ENCODE measurements around the gene GRM4. TPM values are rescaled to one million over a fixed set of nuclear protein-coding genes. Genes with fewer than 3 reads are reported as not detected.

GRM4 gene
- total RNA-seq, 1 experiment from 2014 or later, result 5.6 TPM

GRCh38 chr6:34090529-34090928 lies 55.4 kb downstream of the GRM4 start:
- Mint-ChIP-seq H3K27ac (no peak overlapping the region), H3K9me3 (no peaks in the 10 kb centered on the region), H3K4me1 (peaks cover 9 to 13% of the 10 kb centered on the region in 2 experiments), H3K27me3 (ENCODE audit: low read depth) (no peaks in the 10 kb centered on the region; the same call in 1 of the 2 replicates), H3K36me3 (ENCODE audit: insufficient read depth in 1 of 3, low read depth in 3 of 3) (peaks cover 0 to 1% (median 0%) of the 10 kb centered on the region in 3 experiments; a peak in 2 of 7 replicates), H3K4me3 (no peak overlapping the region)
- H2BK20ac ChIP-seq (ENCODE audit: low read depth, low read length, poor library complexity, severe bottlenecking), result no peak overlapping the region
- no peak overlapping the region for H3T11ph ChIP-seq (ENCODE audit: low read length)
- no peak overlapping the region for H3K4me2 ChIP-seq (ENCODE audit: insufficient read depth, insufficient read length, low read length)
- H3K23me2 ChIP-seq (ENCODE audit: insufficient read length, low read depth, low read length, poor library complexity, severe bottlenecking), result no peaks in the 10 kb centered on the region
- no peaks in the 10 kb centered on the region for H3K79me2 ChIP-seq (ENCODE audit: insufficient read depth, low read length)
- no peaks in the 10 kb centered on the region for H4K20me1 ChIP-seq (ENCODE audit: control insufficient read depth, insufficient read depth, insufficient read length)
- no peak overlapping the region for H2BK12ac ChIP-seq (ENCODE audit: insufficient read length, low read depth, low read length)
- no peak for DNase-seq
- H3K23ac ChIP-seq (ENCODE audit: insufficient read length, low read depth, low read length), result no peak overlapping the region
- 0 out of 2 replicates have a peak overlapping the region, but pooled peaks have one; percentile 4 for H3K14ac ChIP-seq (ENCODE audit: insufficient read depth, low read length)
- H3K79me1 ChIP-seq (ENCODE audit: insufficient read depth, low read depth, low read length, poor library complexity, severe bottlenecking), result no peaks in the 10 kb centered on the region
- TF ChIP-seq CTCF (conservative IDR thresholded peaks at IDR 0.05), result no peak
- no peak overlapping the region for H2AFZ ChIP-seq (ENCODE audit: low read length)
- no peak overlapping the region for H3K18ac ChIP-seq (ENCODE audit: insufficient read length, low read depth, low read length)
- no peak overlapping the region for H3K4ac ChIP-seq (ENCODE audit: low read depth, low read length)
- WGBS (ENCODE audit: extremely low coverage, insufficient read length, low lambda C conversion rate), result no CpG with 5 or more reads among the region's 9 CpGs
- H2BK5ac ChIP-seq (ENCODE audit: insufficient read length, low read length), result no peak overlapping the region
- no peak overlapping the region for H2BK15ac ChIP-seq (ENCODE audit: low read depth, low read length)
- H3K27ac ChIP-seq (ENCODE audit: insufficient read length, low read depth, low read length), result no peak overlapping the region
- no peak overlapping the region for H3K56ac ChIP-seq (ENCODE audit: insufficient read length, low read depth, low read length)
- H3K27me3 ChIP-seq (ENCODE audit: insufficient read depth, low read length), result no peaks in the 10 kb centered on the region
- H3K4me1 ChIP-seq (ENCODE audit: insufficient read depth, low read length), result no peaks in the 10 kb centered on the region
- no peak overlapping the region for H3K9ac ChIP-seq (ENCODE audit: extremely low read depth, insufficient read length, low read length)
- no peak overlapping the region for H2BK120ac ChIP-seq (ENCODE audit: low read depth, low read length, poor library complexity, severe bottlenecking)
- H2AK5ac ChIP-seq (ENCODE audit: insufficient read length, low read length), result no peak overlapping the region
- no peak overlapping the region for H4K5ac ChIP-seq (ENCODE audit: insufficient read length, low read depth, low read length)
- no peaks in the 10 kb centered on the region for H3K9me3 ChIP-seq (ENCODE audit: control insufficient read depth, low read depth, low read length)
- H4K91ac ChIP-seq (ENCODE audit: insufficient read length, low read depth, low read length), result no peak overlapping the region
- no peak overlapping the region for H4K8ac ChIP-seq (replicated peaks; ENCODE audit: insufficient read length, low read depth, low read length)

Data from H9 (cell line).